Esophagus (tissue), 2 donors: ENCODE data around the gene FCSK. TPM values are rescaled to one million over a fixed set of nuclear protein-coding genes. Genes with fewer than 3 reads are reported as not detected.

Experiments used
- H3K27ac ChIP-seq, 2 donors: one replicate each; pipeline ENCODE4 v1.5.1; 2013; ENCODE audit warnings: low read depth in 2 of 2, mild to moderate bottlenecking in 2 of 2, inconsistent platforms in 1 of 2, low read length in 1 of 2, moderate library complexity in 1 of 2
- H3K27me3 ChIP-seq, 2 donors: one replicate each; pipeline ENCODE4 v1.6.1; 2013; ENCODE audit warnings: low read length in 2 of 2, control low read depth in 1 of 2, mild to moderate bottlenecking in 1 of 2; ENCODE audit not compliant: insufficient read depth in 2 of 2, control insufficient read depth in 1 of 2
- H3K36me3 ChIP-seq, 2 donors: one replicate each; pipeline ENCODE4 v1.6.1; 2013; ENCODE audit warnings: low read length in 1 of 2; ENCODE audit not compliant: control insufficient read depth in 2 of 2, insufficient read depth in 2 of 2
- H3K4me1 ChIP-seq, 2 donors: one replicate each; pipeline ENCODE4 v1.6.1; 2013; ENCODE audit warnings: low read length in 1 of 2; ENCODE audit not compliant: control insufficient read depth in 2 of 2, insufficient read depth in 2 of 2
- H3K4me3 ChIP-seq, 2 donors: one replicate each; pipeline ENCODE4 v1.5.1; 2013; ENCODE audit warnings: low read length in 2 of 2, mild to moderate bottlenecking in 2 of 2, low read depth in 1 of 2, moderate library complexity in 1 of 2
- H3K9me3 ChIP-seq, 2 donors: one replicate each; pipeline ENCODE4 v1.6.1; 2013; ENCODE audit warnings: mild to moderate bottlenecking in 2 of 2, low read depth in 1 of 2, low read length in 1 of 2, moderate library complexity in 1 of 2; ENCODE audit not compliant: control insufficient read depth in 2 of 2, insufficient read depth in 1 of 2
- WGBS, 2 donors: extraction: QIAGEN DNeasy Blood & Tissue Kit; methylation state at CpG; one replicate each; pipeline ENCODE4 v1.1.7; 2013; 5-methylcytosine and 5-hydroxymethylcytosine counted together
- polyA plus RNA-seq, 2 donors: library from polyadenylated mRNA; stranded (reverse); fragments of 200-250 nt; gene quantifications; one replicate each; pipeline ENCODE4 v1.2.3, GENCODE V29; 2013
- donor health status: healthy with polysubstance abuse.
- donor health status: Bipolar disorder and iron deficiency.

FCSK gene
- polyA plus RNA-seq, 2 donors = 7.6 to 11.3 TPM

DNA sequence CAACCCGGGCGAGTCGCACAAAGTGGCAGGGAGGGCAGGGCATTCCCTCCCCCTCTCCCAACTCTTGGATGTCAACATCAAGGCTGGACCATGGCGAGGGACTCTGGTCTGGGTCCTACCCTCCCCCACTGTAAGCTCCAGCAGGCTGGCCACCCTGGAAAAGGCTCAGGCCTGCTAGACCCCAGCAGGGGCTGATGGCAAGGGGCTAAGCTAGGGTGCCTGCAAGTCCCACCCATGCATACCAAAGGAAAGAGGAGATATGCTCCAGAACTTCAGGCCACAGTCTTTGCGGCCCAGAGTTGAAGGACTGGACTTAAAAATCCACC, 35.4 kb upstream of the FCSK start:
- WGBS, 2 donors = 71 to 73% methylated on average over 5 of the region's 5 CpGs
- Histone ChIP-seq H3K4me1 (peaks cover 0 to 6% of the 10 kb centered on the region in 2 donors), H3K36me3 (no peaks in the 10 kb centered on the region)

GRCh38 chr16:70419384-70420327, 34.7 kb upstream of the FCSK start:
- no peaks in the 10 kb centered on the region for H3K27me3 ChIP-seq
- H3K4me3 ChIP-seq = no peak overlapping the region
- no peaks in the 10 kb centered on the region for H3K36me3 ChIP-seq
- WGBS, 2 donors = 81 to 89% methylated on average over 14 of the region's 14 CpGs
- no peaks in the 10 kb centered on the region for H3K9me3 ChIP-seq
- H3K4me1 ChIP-seq = peaks cover 0 to 6% of the 10 kb centered on the region in 2 donors
- no peak overlapping the region for H3K27ac ChIP-seq

More for the DNA sequence above, 35.4 kb upstream of the FCSK start:
- Histone ChIP-seq H3K27ac (no peak overlapping the region), H3K4me3 (no peak overlapping the region), H3K9me3 (no peaks in the 10 kb centered on the region), H3K27me3 (no peaks in the 10 kb centered on the region)

DNA sequence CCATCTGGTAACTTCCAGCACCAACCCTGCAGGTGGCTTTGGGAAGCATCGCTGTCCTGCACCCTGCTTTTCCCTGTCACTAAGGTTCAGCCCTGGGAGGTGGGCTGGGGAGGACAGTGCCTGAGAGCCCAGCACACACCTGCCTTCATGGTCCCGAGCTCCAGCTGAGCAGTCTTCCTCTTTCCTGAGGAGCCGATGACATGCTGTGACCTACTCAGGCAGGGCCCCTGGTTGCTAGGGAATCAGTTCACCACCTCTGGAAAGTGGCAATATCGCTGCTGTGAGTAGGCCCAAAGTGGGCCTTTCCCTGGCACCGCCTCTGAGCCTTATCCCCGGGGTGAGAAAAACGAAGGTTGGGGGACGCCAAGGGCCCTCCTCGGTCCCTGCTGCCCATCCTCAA, 33.4 kb upstream of the FCSK start:
- no peak overlapping the region for H3K4me3 ChIP-seq
- WGBS, 2 donors = 84 to 88% methylated on average over 9 of the region's 9 CpGs
- no peak overlapping the region for H3K27ac ChIP-seq
- H3K36me3 ChIP-seq = no peaks in the 10 kb centered on the region
- peaks cover 0 to 6% of the 10 kb centered on the region in 2 donors for H3K4me1 ChIP-seq
- no peaks in the 10 kb centered on the region for H3K9me3 ChIP-seq
- no peaks in the 10 kb centered on the region for H3K27me3 ChIP-seq

DNA sequence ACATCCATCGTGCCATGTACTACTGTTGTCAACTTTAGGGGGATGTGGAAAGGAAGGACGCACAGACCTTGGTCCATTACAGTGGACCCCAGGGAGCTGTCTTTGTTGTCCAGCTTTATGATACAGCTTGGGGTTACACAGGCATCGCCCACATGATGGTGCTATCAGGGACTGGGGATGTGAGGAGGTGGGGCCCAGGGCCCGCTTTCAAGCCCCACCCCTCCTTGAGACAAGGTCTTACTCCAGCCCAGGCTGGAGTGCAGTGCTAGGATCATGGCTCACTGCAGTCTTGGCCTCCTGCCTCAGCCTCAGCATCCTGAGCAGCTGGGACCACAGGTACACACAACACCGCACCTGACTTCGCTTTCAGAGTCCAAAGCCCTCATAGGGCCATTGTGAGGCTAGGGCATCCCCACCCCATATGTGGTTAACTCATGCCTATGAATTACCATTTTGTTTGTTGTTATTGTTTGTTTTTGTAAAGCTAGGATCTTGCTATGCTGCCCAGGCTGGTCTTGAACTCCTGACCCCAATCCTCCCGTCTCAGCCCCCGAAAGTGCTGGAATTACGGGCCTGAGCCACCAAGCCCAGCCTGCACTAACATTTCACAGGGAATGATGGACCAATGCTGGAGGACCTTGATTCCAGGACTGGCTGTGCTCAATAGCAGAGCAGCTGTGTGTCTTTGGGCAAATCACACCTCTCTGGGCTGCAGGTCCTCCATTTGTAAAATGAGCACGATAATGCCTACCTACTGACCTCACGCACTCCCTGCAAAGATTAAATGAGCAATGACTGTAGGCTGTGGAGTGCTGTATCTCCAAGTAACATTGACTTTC, 32.7 kb upstream of the FCSK start:
- Histone ChIP-seq H3K27ac (no peak overlapping the region), H3K36me3 (no peaks in the 10 kb centered on the region), H3K27me3 (no peaks in the 10 kb centered on the region), H3K4me3 (no peak overlapping the region), H3K4me1 (peaks cover 0 to 6% of the 10 kb centered on the region in 2 donors), H3K9me3 (no peaks in the 10 kb centered on the region)
- 89 to 92% methylated on average over 11 of the region's 11 CpGs for WGBS, 2 donors

- Histone ChIP-seq H3K4me1 (peaks cover 0 to 6% of the 10 kb centered on the region in 2 donors), H3K9me3 (no peaks in the 10 kb centered on the region), H3K27ac (no peak overlapping the region), H3K4me3 (no peak overlapping the region), H3K36me3 (no peaks in the 10 kb centered on the region), H3K27me3 (no peaks in the 10 kb centered on the region)
- WGBS, 2 donors = 91 to 96% methylated on average over 4 of the region's 4 CpGs
These were observed 31.9 kb upstream of the FCSK start for GRCh38 chr16:70422543-70422942.

GRCh38 chr16:70427786-70428177, 26.6 kb upstream of the FCSK start:
- WGBS, 2 donors = 52 to 62% methylated on average over 4 of the region's 4 CpGs

GRCh38 chr16:70428178-70428998, 26.0 kb upstream of the FCSK start:
- 35 to 53% methylated on average over 9 of the region's 9 CpGs for WGBS, 2 donors
- H3K27ac ChIP-seq = peak overlapping the region; percentile 44 to 55
- no peaks in the 10 kb centered on the region for H3K27me3 ChIP-seq
- no peak overlapping the region for H3K4me3 ChIP-seq
- no peaks in the 10 kb centered on the region for H3K36me3 ChIP-seq
- H3K9me3 ChIP-seq = no peaks in the 10 kb centered on the region
- H3K4me1 ChIP-seq = peaks cover 8 to 12% of the 10 kb centered on the region in 2 donors

More at GRCh38 chr16:70427786-70428177, 26.6 kb upstream of the FCSK start:
- no peaks in the 10 kb centered on the region for H3K27me3 ChIP-seq
- no peak overlapping the region for H3K27ac ChIP-seq
- H3K4me1 ChIP-seq = peaks cover 6 to 8% of the 10 kb centered on the region in 2 donors
- H3K36me3 ChIP-seq = no peaks in the 10 kb centered on the region
- H3K4me3 ChIP-seq = no peak overlapping the region
- H3K9me3 ChIP-seq = no peaks in the 10 kb centered on the region

DNA sequence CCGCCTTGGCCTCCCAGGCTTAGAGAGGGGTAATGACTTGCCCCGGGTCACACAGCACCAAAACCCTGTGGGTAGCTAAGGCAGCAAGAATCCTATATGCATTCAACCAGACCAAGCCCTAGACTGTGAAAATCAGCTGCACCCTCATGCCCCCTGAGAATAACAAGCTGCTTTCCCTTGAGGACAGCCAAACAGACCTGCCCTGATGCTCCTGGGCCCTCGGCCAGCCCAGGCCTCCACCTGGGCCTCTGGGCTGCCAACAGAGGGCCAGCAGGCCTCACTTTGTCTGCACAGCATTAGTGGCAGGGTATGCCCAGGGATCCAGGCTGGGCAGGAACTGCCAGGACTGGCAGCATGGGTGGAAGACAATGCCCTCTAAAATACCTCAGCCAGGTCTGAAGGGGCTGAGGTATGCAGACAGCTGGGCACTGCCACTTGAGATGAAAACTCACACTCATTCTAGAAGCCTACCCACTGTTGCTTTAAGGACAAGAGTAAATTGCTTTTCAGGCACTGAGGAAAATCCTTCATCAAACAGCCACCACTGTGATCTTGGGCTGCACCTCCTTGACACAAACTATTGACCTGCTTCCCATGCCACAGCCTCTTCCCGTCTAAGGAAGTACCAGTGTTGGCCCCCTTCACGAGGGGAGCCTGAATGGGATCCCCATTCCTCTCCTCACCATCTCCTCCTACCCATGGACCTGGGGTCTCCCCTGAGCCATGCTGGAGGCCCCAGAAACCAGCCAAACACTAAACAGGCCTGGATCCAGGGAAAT, 24.3 kb upstream of the FCSK start:
- H3K4me1 ChIP-seq = peaks cover 12 to 14% of the 10 kb centered on the region in 2 donors
- H3K27ac ChIP-seq = peak overlapping the region; percentile 15 to 26
- H3K4me3 ChIP-seq = no peak overlapping the region
- no peaks in the 10 kb centered on the region for H3K27me3 ChIP-seq
- no peaks in the 10 kb centered on the region for H3K36me3 ChIP-seq
- 80 to 82% methylated on average over 5 of the region's 5 CpGs for WGBS, 2 donors
- no peaks in the 10 kb centered on the region for H3K9me3 ChIP-seq
